OCI-LY3 (cell line): ENCODE measurements around the gene THEM4.

ENCODE experiments used
- H2AFZ ChIP-seq: fragments of 200-600, 300-600 bp; shearing (Covaris generic); 2 replicates; pipeline ENCODE4 v1.6.0; 2014; ENCODE audit warnings: antibody characterized with exemption, low read depth, low read length
- H3K27ac ChIP-seq: fragments of 200-600, 300-600 bp; sonication (generic); 2 replicates; pipeline ENCODE4 v1.5.1; 2014; ENCODE audit warnings: mild to moderate bottlenecking, low read length, moderate library complexity, mixed read lengths
- H3K27me3 ChIP-seq: fragments of 200-600, 300-600 bp; sonication (generic); 2 replicates; pipeline ENCODE4 v1.6.1; 2014; ENCODE audit warnings: low read depth, low read length, mixed read lengths
- H3K36me3 ChIP-seq: fragments of 200-600, 300-600 bp; sonication (generic); replicated peaks from 2 replicates; pipeline ENCODE3; 2014; ENCODE audit warnings: low read depth, low read length, mixed read lengths
- H3K4me1 ChIP-seq: fragments of 300-600, 200-600 bp; sonication (generic); 2 replicates; pipeline ENCODE4 v1.6.1; 2014; ENCODE audit warnings: low read length, mixed read lengths
- H3K4me2 ChIP-seq: fragments of 200-600, 300-600 bp; sonication (generic); 2 replicates; pipeline ENCODE4 v1.6.1; 2014; ENCODE audit warnings: low read length, mixed read lengths
- H3K4me3 ChIP-seq: fragments of 300-600, 200-600 bp; sonication (generic); 2 replicates; pipeline ENCODE4 v1.5.1; 2014; ENCODE audit warnings: antibody characterized with exemption, mild to moderate bottlenecking, low read length, moderate library complexity
- H3K79me2 ChIP-seq: fragments of 300-600, 200-600 bp; shearing (Covaris generic); 2 replicates; pipeline ENCODE4 v1.6.1; 2014; ENCODE audit warnings: mild to moderate bottlenecking, low read length, mixed read lengths
- H3K9ac ChIP-seq: fragments of 300-600, 200-600 bp; shearing (Covaris generic); 2 replicates; pipeline ENCODE4 v1.6.0; 2014; ENCODE audit warnings: mild to moderate bottlenecking, low read length, moderate library complexity
- H3K9me3 ChIP-seq: fragments of 200-600, 300-600 bp; shearing (Covaris generic); 2 replicates; pipeline ENCODE4 v1.6.1; 2014; ENCODE audit warnings: low read length, mixed read lengths; ENCODE audit not compliant: insufficient read depth
- H4K20me1 ChIP-seq: fragments of 200-600, 300-600 bp; sonication (generic); 2 replicates; pipeline ENCODE4 v1.6.1; 2016; ENCODE audit warnings: low read length, mixed read lengths; ENCODE audit not compliant: insufficient read depth
- EZH2phosphoT487 ChIP-seq: fragments of 200-600 bp; shearing (Covaris generic); IDR thresholded peaks from 2 replicates; pipeline ENCODE4 v1.6.1; 2018; ENCODE audit warnings: antibody characterized with exemption, mixed run types, low read depth
- TF ChIP-seq, protein P1 (sequence below): fragments of 200-600, 300-600 bp; sonication (generic); IDR thresholded peaks from 2 replicates; pipeline ENCODE4 v1.5.1; 2014; ENCODE audit warnings: antibody characterized with exemption, low read length, low read depth

THEM4 gene

DNA sequence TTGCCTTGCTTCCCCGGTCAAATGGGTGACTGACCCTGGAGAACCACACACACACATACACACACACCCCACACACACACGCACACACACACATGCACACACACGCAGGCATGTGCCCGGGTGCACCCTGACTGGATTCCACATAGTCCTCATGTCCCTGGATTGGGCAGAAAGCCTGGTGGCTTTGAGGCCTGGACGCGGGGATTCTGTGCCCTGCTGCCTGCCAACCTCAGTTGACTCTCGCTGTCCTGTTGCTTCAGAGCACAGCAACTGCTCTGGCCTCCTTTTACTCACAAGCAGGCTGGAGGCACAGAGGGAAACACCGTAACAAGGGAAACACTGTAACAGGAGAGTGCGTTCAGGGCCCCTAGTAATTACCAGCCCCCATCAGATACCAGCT is 84.1 kb downstream of the THEM4 start:
- no peak overlapping the region for H3K4me2 ChIP-seq
- peaks cover 28% of the 10 kb centered on the region for H3K4me1 ChIP-seq
- TF ChIP-seq, protein P1, sequence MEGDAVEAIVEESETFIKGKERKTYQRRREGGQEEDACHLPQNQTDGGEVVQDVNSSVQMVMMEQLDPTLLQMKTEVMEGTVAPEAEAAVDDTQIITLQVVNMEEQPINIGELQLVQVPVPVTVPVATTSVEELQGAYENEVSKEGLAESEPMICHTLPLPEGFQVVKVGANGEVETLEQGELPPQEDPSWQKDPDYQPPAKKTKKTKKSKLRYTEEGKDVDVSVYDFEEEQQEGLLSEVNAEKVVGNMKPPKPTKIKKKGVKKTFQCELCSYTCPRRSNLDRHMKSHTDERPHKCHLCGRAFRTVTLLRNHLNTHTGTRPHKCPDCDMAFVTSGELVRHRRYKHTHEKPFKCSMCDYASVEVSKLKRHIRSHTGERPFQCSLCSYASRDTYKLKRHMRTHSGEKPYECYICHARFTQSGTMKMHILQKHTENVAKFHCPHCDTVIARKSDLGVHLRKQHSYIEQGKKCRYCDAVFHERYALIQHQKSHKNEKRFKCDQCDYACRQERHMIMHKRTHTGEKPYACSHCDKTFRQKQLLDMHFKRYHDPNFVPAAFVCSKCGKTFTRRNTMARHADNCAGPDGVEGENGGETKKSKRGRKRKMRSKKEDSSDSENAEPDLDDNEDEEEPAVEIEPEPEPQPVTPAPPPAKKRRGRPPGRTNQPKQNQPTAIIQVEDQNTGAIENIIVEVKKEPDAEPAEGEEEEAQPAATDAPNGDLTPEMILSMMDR = no peak
- TF ChIP-seq EZH2phosphoT487 = no peak
- H2AFZ ChIP-seq = no peak overlapping the region
- no peaks in the 10 kb centered on the region for H3K9me3 ChIP-seq
- H3K27me3 ChIP-seq = no peaks in the 10 kb centered on the region
- H3K9ac ChIP-seq = no peak overlapping the region
- H3K4me3 ChIP-seq = no peak overlapping the region
- H3K36me3 ChIP-seq = no peaks in the 10 kb centered on the region
- H4K20me1 ChIP-seq = no peaks in the 10 kb centered on the region
- H3K79me2 ChIP-seq = no peaks in the 10 kb centered on the region
- no peak overlapping the region for H3K27ac ChIP-seq
